Chondrocyte (in vitro differentiated cells): ENCODE results near the gene HOTAIR. TPM values are rescaled to one million over a fixed set of nuclear protein-coding genes. Genes with fewer than 3 reads are reported as not detected.

Experiments
- DNase-seq: peaks from one replicate; pipeline ENCODE4 v3.0.0; 2021; ENCODE audit warnings: mixed read lengths, low spot score
- H3K27ac Mint-ChIP-seq: one replicate; pipeline ENCODE4 v1.8.0; 2021; ENCODE audit warnings: mild to moderate bottlenecking, moderate library complexity, mixed read lengths; ENCODE audit not compliant: unreplicated experiment
- H3K27me3 Mint-ChIP-seq: 2 replicates; pipeline ENCODE4 v1.8.0; 2021; ENCODE audit warnings: low read depth, mixed read lengths
- H3K36me3 Mint-ChIP-seq: 2 replicates; pipeline ENCODE4 v1.8.0; 2021; ENCODE audit warnings: low read depth, mixed read lengths
- H3K4me1 Mint-ChIP-seq: 2 replicates; pipeline ENCODE4 v1.8.0; 2021; ENCODE audit warnings: low read depth, mild to moderate bottlenecking, mixed read lengths
- H3K4me3 Mint-ChIP-seq: one replicate; pipeline ENCODE4 v1.8.0; 2021; ENCODE audit warnings: mild to moderate bottlenecking, moderate library complexity, mixed read lengths; ENCODE audit not compliant: unreplicated experiment
- H3K9me3 Mint-ChIP-seq: 2 replicates; pipeline ENCODE4 v1.8.0; 2021; ENCODE audit warnings: low read depth, mixed read lengths
- total RNA-seq: library from RNA; stranded (reverse); gene quantifications from 3 replicates; pipeline ENCODE4 v1.2.1, GENCODE V29; 2021
- TF ChIP-seq, protein P1 (sequence below): fragments of 200-600 bp; sonication (generic); IDR thresholded peaks from 2 replicates; pipeline ENCODE4 v1.5.0; 2021; ENCODE audit warnings: antibody characterized with exemption, mild to moderate bottlenecking, moderate library complexity

Gene HOTAIR
- total RNA-seq, 1 donor from 2014 or later = not detected

DNA sequence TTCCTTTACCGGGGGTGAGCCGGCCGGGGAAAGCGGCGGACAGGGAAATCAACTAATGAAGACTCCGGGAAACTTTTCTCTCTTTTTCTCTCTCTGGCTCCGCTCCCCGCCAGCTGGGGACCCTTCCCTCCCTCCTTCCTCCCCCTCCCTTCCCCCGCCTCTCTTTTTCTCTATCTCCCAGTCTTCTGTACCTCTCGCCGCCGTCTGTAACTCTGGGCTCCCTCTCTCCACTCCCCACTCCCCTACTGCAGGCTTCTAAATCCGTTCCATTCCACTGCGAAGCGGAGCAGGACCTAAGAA, 8.7 kb downstream of the HOTAIR start:
- no peak overlapping the region for H3K27ac Mint-ChIP-seq
- no peaks in the 10 kb centered on the region for H3K36me3 Mint-ChIP-seq
- no peaks in the 10 kb centered on the region for H3K9me3 Mint-ChIP-seq
- peaks cover 90% of the 10 kb centered on the region for H3K27me3 Mint-ChIP-seq
- H3K4me1 Mint-ChIP-seq = peaks cover 7% of the 10 kb centered on the region
- TF ChIP-seq, protein P1, sequence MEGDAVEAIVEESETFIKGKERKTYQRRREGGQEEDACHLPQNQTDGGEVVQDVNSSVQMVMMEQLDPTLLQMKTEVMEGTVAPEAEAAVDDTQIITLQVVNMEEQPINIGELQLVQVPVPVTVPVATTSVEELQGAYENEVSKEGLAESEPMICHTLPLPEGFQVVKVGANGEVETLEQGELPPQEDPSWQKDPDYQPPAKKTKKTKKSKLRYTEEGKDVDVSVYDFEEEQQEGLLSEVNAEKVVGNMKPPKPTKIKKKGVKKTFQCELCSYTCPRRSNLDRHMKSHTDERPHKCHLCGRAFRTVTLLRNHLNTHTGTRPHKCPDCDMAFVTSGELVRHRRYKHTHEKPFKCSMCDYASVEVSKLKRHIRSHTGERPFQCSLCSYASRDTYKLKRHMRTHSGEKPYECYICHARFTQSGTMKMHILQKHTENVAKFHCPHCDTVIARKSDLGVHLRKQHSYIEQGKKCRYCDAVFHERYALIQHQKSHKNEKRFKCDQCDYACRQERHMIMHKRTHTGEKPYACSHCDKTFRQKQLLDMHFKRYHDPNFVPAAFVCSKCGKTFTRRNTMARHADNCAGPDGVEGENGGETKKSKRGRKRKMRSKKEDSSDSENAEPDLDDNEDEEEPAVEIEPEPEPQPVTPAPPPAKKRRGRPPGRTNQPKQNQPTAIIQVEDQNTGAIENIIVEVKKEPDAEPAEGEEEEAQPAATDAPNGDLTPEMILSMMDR = no peak
- no peak for DNase-seq
- no peak overlapping the region for H3K4me3 Mint-ChIP-seq

GRCh38 chr12:53965281-53966084, 9.3 kb downstream of the HOTAIR start:
- peaks cover 7% of the 10 kb centered on the region for H3K4me1 Mint-ChIP-seq
- peaks cover 88% of the 10 kb centered on the region for H3K27me3 Mint-ChIP-seq
- no peaks in the 10 kb centered on the region for H3K9me3 Mint-ChIP-seq
- H3K36me3 Mint-ChIP-seq = peaks cover under 1% of the 10 kb centered on the region
- no peak overlapping the region for H3K27ac Mint-ChIP-seq
- TF ChIP-seq, protein P1 = no peak
- no peak for DNase-seq
- no peak overlapping the region for H3K4me3 Mint-ChIP-seq

DNA sequence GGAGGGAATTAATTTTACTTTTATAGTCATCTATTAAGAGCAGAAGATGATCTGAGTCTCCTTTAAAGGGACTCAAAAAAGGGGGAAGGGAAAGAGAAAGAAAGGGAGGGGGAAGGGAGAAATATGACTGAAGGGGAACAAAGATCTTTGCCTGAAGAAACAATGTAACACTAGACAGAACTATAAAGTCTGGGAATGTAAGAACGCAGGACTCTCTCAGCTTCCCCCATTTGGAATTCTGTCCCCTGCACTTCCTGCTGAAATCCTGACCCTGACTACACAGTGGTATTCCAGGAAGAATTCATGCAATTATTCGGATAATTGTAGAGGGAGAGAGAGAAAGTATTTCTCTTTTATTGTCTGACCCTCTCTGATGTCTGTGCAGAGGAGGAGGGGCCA, 10.4 kb downstream of the HOTAIR start:
- Mint-ChIP-seq H3K9me3 (no peaks in the 10 kb centered on the region), H3K27me3 (peaks cover 88% of the 10 kb centered on the region), H3K36me3 (peaks cover 8% of the 10 kb centered on the region), H3K27ac (no peak overlapping the region), H3K4me1 (peaks cover 7% of the 10 kb centered on the region), H3K4me3 (no peak overlapping the region)
- DNase-seq = no peak
- TF ChIP-seq, protein P1 = no peak

DNA sequence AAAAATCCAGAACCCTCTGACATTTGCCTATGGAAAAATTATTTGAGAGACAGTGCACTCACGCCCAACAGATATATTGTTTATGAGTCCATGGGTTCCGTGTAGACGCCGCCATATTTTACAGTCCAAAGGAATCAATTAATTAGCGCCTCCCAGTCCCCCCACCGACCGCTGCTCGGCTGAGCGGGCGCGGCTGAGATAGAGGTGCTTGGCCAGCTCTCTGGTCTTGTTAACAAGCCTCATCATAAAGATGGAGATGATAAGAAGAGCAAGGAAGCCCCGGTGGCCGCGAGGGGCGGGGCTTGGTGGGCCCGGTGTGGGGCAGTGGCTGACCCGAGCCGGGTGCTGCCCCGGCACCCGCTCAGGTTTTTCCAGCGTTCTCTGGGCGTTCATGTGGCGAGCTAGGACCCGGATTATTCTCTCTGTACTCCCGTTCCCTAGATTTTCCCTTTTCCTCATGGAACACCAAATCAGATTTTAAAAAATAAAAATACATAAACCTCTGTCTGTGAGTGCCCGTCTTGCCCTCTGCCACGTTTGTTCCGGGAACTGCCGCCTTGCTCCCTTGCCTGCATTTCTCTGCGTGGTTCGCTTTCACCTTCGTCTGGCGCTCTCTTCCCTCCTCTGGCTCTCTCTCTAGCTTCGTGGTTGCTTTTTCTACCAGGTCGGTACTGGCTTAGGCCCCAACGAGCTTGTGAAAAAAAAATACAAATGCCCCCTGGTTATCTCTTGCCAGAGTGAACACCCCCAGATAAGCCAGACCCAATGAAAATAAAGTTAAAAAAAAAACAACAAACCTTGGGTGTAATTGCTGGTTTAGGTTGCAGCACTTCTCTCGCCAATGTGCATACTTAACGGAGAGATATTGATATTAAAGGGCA, 11.1 kb downstream of the HOTAIR start:
- Mint-ChIP-seq H3K9me3 (no peaks in the 10 kb centered on the region), H3K36me3 (peaks cover 8% of the 10 kb centered on the region), H3K4me3 (no peak overlapping the region), H3K4me1 (peaks cover 7% of the 10 kb centered on the region), H3K27me3 (peaks cover 87% of the 10 kb centered on the region), H3K27ac (no peak overlapping the region)
- DNase-seq = no peak
- TF ChIP-seq, protein P1 = no peak

GRCh38 chr12:53963005-53963404, 11.7 kb downstream of the HOTAIR start:
- Mint-ChIP-seq H3K9me3 (no peaks in the 10 kb centered on the region), H3K4me1 (peaks cover 7% of the 10 kb centered on the region), H3K27ac (no peak overlapping the region), H3K4me3 (no peak overlapping the region), H3K36me3 (peaks cover 13% of the 10 kb centered on the region), H3K27me3 (peaks cover 87% of the 10 kb centered on the region)
- DNase-seq = no peak
- TF ChIP-seq, protein P1 = no peak
